ENCODE data around the gene MAPK8IP3.

- TF ChIP-seq CTCF (IDR thresholded peaks at IDR 0.05; ENCODE audit: low read depth, low read length, poor library complexity, severe bottlenecking) (no peak), EZH2phosphoT487 (IDR thresholded peaks at IDR 0.05; ENCODE audit: borderline replicate concordance, low read length) (no peak)
These were observed 15.4 kb downstream of the MAPK8IP3 start for GRCh38 chr16:1721372-1721771.

Measured in DOHH2 (cell line).